ENCODE measurements around the gene KLHL35.

DNA sequence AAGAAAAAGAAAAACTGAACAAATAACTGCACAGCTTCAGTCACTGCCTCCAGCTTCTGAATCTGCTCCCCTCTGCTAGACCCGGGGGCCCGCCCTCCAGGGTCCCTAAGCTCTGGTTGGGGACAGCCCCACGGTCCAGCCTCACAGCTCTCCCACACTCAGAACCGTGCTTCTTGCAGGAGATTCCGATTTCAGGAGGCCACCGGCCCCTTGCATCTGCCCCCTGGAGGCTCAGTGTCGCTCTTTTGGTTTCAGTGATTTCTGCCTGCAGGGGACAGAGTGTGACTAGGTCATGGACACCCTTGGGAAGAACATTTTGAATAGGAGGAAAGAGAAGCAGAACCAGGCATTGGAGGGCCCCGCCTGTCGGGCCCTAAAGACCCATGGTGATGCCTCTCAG lies 56.8 kb downstream of the KLHL35 start:
- TF ChIP-seq, protein P1, sequence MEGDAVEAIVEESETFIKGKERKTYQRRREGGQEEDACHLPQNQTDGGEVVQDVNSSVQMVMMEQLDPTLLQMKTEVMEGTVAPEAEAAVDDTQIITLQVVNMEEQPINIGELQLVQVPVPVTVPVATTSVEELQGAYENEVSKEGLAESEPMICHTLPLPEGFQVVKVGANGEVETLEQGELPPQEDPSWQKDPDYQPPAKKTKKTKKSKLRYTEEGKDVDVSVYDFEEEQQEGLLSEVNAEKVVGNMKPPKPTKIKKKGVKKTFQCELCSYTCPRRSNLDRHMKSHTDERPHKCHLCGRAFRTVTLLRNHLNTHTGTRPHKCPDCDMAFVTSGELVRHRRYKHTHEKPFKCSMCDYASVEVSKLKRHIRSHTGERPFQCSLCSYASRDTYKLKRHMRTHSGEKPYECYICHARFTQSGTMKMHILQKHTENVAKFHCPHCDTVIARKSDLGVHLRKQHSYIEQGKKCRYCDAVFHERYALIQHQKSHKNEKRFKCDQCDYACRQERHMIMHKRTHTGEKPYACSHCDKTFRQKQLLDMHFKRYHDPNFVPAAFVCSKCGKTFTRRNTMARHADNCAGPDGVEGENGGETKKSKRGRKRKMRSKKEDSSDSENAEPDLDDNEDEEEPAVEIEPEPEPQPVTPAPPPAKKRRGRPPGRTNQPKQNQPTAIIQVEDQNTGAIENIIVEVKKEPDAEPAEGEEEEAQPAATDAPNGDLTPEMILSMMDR (IDR thresholded peaks at IDR 0.05) = no peak
- TF ChIP-seq POLR2A (IDR thresholded peaks at IDR 0.05) = no peak

Data from uterus (tissue), 2 donors.